GM12892 (cell line): Measurements from ENCODE around the gene PRRT1B.
"Not testable (repeated sequence)": the region's sequence is repeated elsewhere in the genome, so short reads cannot be mapped to it uniquely, and the experiment has no call there.

ENCODE experiments used
- POLR2A ChIP-seq: IDR thresholded peaks from 2 replicates; pipeline ENCODE4 v1.6.1; 2011; ENCODE audit warnings: low read depth, low read length, control low read depth
- TAF1 ChIP-seq: IDR thresholded peaks from 2 replicates; pipeline ENCODE4 v1.6.1; 2011; ENCODE audit warnings: low read depth, mild to moderate bottlenecking, control low read depth, low read length, borderline replicate concordance

DNA sequence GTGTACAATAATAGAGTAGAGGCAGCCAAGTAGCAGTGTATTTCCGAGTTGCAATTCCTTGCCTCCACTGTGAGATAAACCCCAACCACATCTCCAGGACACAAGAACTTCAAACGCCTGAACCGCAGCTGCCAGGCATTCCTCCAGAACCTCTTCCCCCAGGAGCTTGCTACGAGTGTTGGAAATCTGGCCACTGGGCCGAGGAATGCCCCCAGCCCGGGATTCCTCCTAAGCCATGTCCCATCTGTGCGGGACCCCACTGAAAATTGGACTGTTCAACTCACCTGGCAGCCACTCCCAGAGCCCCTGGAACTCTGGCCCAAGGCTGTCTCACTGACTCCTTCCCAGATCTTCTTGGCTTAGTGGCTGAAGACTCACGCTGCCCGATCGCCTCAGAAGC, 3.9 kb downstream of the PRRT1B start:
- not testable (repeated sequence) for TF ChIP-seq POLR2A, TAF1
